GM12801 (cell line): ENCODE data around the gene AUH.

Experiments used
- TF ChIP-seq, protein P1 (sequence below): IDR thresholded peaks from one replicate; pipeline ENCODE4 v1.5.1; 2011; ENCODE audit warnings: control low read depth; ENCODE audit not compliant: insufficient read length; ENCODE audit errors: extremely low read depth

AUH gene

DNA sequence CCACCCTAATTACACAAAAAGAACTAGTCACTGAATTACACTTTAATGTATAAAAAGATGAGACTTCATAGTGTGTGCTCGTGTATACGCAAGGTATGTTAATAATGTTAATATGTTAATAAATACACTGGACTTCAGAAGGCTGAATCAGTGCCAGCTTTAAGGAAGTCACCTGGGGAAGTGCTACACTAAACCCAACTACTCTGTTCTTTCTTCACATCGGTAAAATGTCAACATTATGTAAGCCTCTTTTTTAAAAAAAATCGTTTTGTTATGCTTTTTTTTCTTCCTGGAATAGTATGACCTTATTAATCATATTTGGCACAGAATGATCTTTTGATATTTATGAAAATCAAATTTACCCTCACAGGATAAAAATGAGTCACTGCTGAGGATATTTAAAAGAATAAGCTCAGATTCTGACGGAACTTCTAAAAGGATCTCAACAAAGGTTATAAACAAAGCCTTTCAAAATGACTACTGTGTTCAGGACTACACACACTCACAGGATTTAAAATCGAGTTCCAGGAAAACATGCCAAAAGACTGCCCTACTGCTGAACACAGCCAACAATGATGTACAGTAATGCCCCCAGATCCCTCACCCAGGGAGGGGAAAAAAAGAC lies 75.9 kb downstream of the AUH start:
- TF ChIP-seq, protein P1, sequence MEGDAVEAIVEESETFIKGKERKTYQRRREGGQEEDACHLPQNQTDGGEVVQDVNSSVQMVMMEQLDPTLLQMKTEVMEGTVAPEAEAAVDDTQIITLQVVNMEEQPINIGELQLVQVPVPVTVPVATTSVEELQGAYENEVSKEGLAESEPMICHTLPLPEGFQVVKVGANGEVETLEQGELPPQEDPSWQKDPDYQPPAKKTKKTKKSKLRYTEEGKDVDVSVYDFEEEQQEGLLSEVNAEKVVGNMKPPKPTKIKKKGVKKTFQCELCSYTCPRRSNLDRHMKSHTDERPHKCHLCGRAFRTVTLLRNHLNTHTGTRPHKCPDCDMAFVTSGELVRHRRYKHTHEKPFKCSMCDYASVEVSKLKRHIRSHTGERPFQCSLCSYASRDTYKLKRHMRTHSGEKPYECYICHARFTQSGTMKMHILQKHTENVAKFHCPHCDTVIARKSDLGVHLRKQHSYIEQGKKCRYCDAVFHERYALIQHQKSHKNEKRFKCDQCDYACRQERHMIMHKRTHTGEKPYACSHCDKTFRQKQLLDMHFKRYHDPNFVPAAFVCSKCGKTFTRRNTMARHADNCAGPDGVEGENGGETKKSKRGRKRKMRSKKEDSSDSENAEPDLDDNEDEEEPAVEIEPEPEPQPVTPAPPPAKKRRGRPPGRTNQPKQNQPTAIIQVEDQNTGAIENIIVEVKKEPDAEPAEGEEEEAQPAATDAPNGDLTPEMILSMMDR: no peak

DNA sequence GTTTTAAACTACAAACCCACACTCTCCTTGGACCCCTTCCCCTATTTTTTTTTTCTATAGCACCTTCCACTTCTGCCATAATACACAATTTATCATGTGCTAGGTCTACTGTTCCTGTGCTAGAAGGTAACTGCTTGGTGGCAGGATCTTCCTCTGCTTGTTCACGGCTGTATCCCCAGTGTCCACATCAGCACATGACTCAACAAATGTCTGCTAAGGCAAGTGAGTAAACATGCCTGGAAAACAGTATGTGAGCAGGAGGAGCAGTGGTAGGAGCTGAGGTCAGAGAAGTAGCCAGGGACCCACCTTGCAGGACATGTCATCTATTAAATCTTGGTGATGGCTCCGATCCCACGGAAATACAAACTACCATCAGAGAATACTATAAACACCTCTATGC lies 79.4 kb downstream of the AUH start:
- TF ChIP-seq, protein P1: no peak

DNA sequence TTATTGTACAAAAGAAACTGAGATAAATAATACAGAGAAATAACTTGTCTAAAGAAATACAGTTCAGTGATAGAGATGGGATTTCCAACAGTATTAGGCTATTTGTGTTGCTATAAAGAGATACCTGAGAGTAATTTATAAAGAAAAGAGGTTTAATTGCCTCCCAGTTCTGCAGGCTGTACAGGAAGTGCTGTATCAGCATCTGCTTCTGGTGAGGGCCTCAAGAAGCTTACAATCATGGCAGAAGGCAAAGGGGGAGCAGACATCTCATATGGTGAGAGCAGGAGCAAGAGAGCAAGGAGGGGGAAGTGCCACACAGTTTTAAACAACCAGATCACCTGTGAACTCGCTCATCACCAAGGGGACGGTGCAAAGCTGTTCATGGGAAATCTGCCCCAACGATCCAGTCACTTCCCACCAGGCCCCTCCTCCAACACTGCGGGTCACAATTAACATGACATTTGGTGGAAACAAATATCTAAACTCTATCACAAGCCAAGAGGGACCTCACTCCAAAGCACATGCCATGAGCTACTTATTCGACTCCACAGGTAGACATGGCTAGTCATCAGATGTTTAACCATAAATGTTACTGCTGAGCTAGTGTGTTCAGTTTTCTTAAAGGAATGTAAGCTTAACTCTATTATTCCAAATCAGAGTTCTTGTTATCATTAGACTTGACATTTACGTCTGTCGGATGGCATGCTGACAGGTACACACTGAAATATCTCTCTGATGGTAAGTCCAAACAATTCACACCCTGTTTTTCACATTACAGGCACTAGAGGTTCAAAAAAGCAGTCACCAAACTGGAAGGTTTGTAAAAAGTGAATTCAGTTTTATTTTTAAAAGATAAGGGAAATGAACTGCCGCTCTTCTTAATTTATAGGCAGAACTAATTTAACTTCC lies 82.2 kb downstream of the AUH start:
- TF ChIP-seq, protein P1: no peak

DNA sequence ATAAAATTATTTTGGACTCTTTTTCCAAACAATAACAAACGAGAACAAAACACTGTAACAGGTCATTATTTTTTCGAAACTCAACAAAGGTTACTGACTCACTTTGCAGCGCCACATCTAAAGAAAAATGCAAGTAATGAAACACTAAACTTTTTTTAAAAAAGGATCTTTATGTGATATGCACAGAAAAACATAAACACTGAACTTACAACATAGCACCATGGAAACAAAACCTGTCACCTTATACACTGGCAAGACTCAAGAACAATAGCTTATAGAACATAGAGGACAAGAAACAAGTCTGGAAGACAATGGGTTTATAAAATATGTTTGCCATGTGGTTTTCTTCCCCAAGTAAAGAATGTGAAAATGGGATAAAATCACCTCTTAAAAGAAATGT lies 85.2 kb downstream of the AUH start:
- TF ChIP-seq, protein P1: no peak

DNA sequence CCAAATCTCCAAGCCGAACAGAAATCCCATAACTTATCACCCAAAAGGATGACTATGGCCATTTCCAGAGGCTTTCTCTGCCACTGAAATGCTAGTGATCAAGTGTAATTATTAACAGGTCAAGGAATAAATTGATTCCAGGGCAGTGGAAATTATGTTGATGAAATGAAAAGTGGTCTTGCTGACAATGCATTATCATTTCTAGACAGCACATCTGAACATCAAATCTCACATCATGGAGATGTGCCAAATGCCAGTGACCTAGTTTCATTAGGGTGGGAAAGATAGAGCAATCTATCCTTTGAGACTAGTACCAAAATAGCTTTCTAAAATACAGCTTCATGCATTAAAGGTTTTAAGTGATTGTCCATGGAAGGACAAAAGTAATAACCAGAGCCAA lies 86.1 kb downstream of the AUH start:
- TF ChIP-seq, protein P1: no peak

DNA sequence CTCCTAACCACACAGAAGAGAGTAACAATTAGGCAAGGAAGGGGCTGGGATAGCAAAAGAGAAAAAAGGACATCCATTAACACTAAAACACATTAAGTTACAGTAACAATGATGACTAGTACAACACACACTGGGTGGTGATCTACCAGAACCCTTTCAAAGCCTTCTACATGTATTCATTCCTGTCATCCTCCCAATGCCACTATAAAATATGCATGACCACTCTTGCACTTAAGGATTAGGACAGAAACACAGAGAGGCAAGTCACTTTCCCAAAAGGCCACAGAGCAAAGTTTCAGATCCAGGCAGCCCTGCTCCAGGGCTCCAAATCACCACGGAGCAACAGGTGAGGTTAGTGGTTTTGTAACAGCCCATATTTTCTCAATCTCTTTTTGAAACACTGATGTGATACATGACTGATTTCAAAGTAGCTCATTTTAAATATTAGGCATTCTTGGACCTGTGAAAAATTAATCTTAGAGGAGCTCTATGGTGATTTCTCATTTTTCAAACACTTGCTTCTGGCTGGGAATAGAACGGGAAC lies 86.7 kb downstream of the AUH start:
- TF ChIP-seq, protein P1: no peak

DNA sequence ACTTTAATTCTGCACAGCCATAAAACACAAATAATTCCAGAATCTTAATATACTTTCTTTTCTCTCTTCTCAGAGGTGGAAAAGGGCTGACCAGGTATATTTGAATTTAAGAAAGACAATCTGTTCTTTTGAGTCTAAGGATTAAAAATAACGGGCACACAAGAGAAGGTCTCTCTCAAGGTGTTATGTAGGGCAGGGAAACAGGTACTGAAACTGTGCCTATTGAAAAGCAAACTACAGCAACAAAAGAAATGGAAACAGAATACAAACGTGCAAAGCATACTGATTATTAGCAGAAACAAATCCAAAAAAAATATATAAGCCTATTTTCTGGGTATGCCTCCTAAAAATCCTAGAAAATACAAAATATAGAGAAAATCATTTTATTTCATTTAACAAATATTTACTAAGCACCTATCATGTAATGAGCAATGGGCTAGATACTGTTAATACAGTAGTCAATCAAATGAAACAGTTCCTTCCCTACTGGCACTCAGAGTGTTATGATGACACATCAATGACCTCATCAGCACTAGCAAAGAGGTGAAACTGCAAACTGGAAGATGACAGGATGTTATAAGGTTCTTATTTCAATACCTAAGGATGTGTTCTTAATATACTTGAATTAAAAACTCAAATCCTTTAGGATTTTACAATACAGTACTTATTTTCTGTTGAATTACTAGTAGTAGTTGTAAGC lies 87.7 kb downstream of the AUH start:
- TF ChIP-seq, protein P1: no peak
